HepG2 (cell line): ENCODE results near the gene DHFR2. TPM values are rescaled to one million over a fixed set of nuclear protein-coding genes. Genes with fewer than 3 reads are reported as not detected.

Experiments
- ATAC-seq: fragments of 200-7000 bp; cut with Tn5 transposase; 3 replicates; pipeline ENCODE4 v1.9.1; 2020; ENCODE audit warnings: mild to moderate bottlenecking, moderate library complexity
- BruUV-seq: library from RNA; stranded (reverse); fragments of 400-500 nt; replicated peaks from 2 replicates; lab custom pipeline; 2021; lab: Mats Ljungman, UMichigan
- CTCF ChIA-PET: fragments of 300-600 bp; formaldehyde crosslinking; extraction: SDS; loops from one replicate; lab custom pipeline; 2021; ENCODE audit warnings: low total read pairs, inconsistent platforms, low intra/inter-chr PET ratio; lab: Yijun Ruan, JAX
- POLR2A ChIA-PET: fragments of 350-600 bp; sonication (Branson Sonifier 250); formaldehyde crosslinking; loops from one replicate; lab custom pipeline; 2020; ENCODE audit warnings: antibody characterized with exemption, inconsistent platforms; lab: Yijun Ruan, JAX
- DNase-seq: peaks from one replicate; pipeline ENCODE4 v3.0.0-alpha.2; 2015; ENCODE audit warnings: low spot score
- FAIRE-seq: peaks from 3 replicates; lab custom pipeline; 2011; peaks lifted over from hg19 to GRCh38; lab: Jason Lieb, UNC
- H2AFZ ChIP-seq: one replicate; pipeline ENCODE4 v1.6.1; 2011; ENCODE audit warnings: low read length, inconsistent platforms
- H3K27ac ChIP-seq: fragments of 300-600 bp; 3 replicates; pipeline ENCODE4 v1.8.0; 2011; ENCODE audit warnings: mixed run types, mild to moderate bottlenecking, mixed read lengths, low read length, inconsistent platforms; ENCODE audit not compliant: insufficient read depth; ENCODE audit errors: extremely low read length
- H3K27me3 ChIP-seq, 2 experiments: fragments of 200-600 bp in 1 of 2; 2 replicates in 1 of 2; 3 replicates in 1 of 2; pipeline versions ENCODE4 v1.6.0 to v1.8.0; 2011; ENCODE audit warnings: low read length in 2 of 2, mild to moderate bottlenecking in 2 of 2, moderate library complexity in 2 of 2, inconsistent platforms in 1 of 2; ENCODE audit not compliant: insufficient read depth in 2 of 2, control insufficient read depth in 1 of 2
- H3K36me3 ChIP-seq, 2 experiments: fragments of 200-600 bp in 1 of 2; replicated peaks in 1 of 2; 2 replicates in 1 of 2; 3 replicates in 1 of 2; pipeline versions ENCODE4 v1.5.1 to v1.8.0; 2011; ENCODE audit warnings: low read length in 2 of 2, inconsistent platforms in 1 of 2; ENCODE audit not compliant: insufficient read depth in 2 of 2, control insufficient read depth in 1 of 2
- H3K4me1 ChIP-seq: 2 replicates; pipeline ENCODE4 v1.5.1; 2012; ENCODE audit warnings: low read length, inconsistent platforms; ENCODE audit not compliant: insufficient read depth
- H3K4me2 ChIP-seq: 2 replicates; pipeline ENCODE4 v1.6.0; 2011; ENCODE audit warnings: low read depth, low read length, inconsistent platforms
- H3K4me3 ChIP-seq, 3 experiments: fragments of 200-600 bp in 1 of 3; sonication (generic), shearing (Covaris generic) in 1 of 3; replicated peaks in 1 of 3; 2 replicates each; pipeline ENCODE4 v1.5.1; 2011 to 2016; ENCODE audit warnings: low read length in 3 of 3, inconsistent platforms in 2 of 3, low read depth in 2 of 3, mild to moderate bottlenecking in 2 of 3, control low read depth in 1 of 3, mixed read lengths in 1 of 3; ENCODE audit not compliant: insufficient read depth in 1 of 3
- H3K79me2 ChIP-seq: one replicate; pipeline ENCODE4 v1.6.1; 2011; ENCODE audit warnings: low read length, inconsistent platforms; ENCODE audit not compliant: insufficient read depth
- H3K9ac ChIP-seq: 2 replicates; pipeline ENCODE4 v1.6.0; 2011; ENCODE audit warnings: mild to moderate bottlenecking, low read depth, low read length, inconsistent platforms; ENCODE audit not compliant: insufficient read depth
- H3K9me3 ChIP-seq: 2 replicates; pipeline ENCODE4 v1.5.1; 2012; ENCODE audit warnings: mild to moderate bottlenecking, low read length
- H4K20me1 ChIP-seq: 2 replicates; pipeline ENCODE4 v1.6.0; 2011; ENCODE audit warnings: inconsistent platforms, mild to moderate bottlenecking, low read length, moderate library complexity; ENCODE audit not compliant: insufficient read depth
- ETV5 ChIP-seq: IDR thresholded peaks from 2 replicates; pipeline ENCODE4 v1.6.1; 2018; ENCODE audit warnings: missing biosample characterization, missing genetic modification reagents, inconsistent platforms, borderline replicate concordance
- LCORL ChIP-seq, 2 experiments: fragments of 450-650 bp in 1 of 2; sonication (generic) in 1 of 2; formaldehyde crosslinking in 1 of 2; IDR thresholded peaks; 2 replicates each; pipeline versions ENCODE4 v1.5.0 to v1.6.1; 2017 to 2020; ENCODE audit warnings: antibody characterized with exemption in 1 of 2, missing genetic modification reagents in 1 of 2
- MED1 ChIP-seq: sonication (generic); formaldehyde crosslinking; IDR thresholded peaks from 2 replicates; pipeline ENCODE4 v1.4.0; 2020; ENCODE audit warnings: missing genetic modification reagents
- RXRB ChIP-seq: IDR thresholded peaks from 2 replicates; pipeline ENCODE4 v1.6.1; 2016; ENCODE audit warnings: borderline replicate concordance, missing genetic modification reagents, missing compliant biosample characterization
- SETDB1 ChIP-seq: sonication (generic); formaldehyde crosslinking; IDR thresholded peaks from 2 replicates; pipeline ENCODE4 v1.5.1; 2020; ENCODE audit warnings: missing genetic modification reagents, mild to moderate bottlenecking, borderline replicate concordance
- WIZ ChIP-seq: sonication (generic); formaldehyde crosslinking; IDR thresholded peaks from 2 replicates; pipeline ENCODE4 v1.5.1; 2020; ENCODE audit warnings: mild to moderate bottlenecking, missing genetic modification reagents
- ZFP37 ChIP-seq: sonication (generic); formaldehyde crosslinking; IDR thresholded peaks from 2 replicates; pipeline ENCODE4 v1.4.0; 2020; ENCODE audit warnings: missing genetic modification reagents, borderline replicate concordance
- WGBS: methylation state at CpG from one replicate; pipeline ENCODE4 v1.1.6; 2017; ENCODE audit warnings: low lambda C conversion rate; 5-methylcytosine and 5-hydroxymethylcytosine counted together
- in situ Hi-C: cut with HindIII; loops from 2 replicates; pipeline ENCODE4 v1.10.0; 2017; ENCODE audit warnings: low pct_unique_long_range_greater_than_20kb; ENCODE audit not compliant: extremely low pct_ligation_motif_present
- intact Hi-C: fragments of 100-400 bp; cut with micrococcal nuclease; formaldehyde crosslinking; loops from one replicate; pipeline ENCODE4 v1.10.0; 2022; ENCODE audit not compliant: unreplicated experiment
- polyA plus RNA-seq, 8 experiments: library from polyadenylated mRNA; depleted of rRNA in 3 of 8; stranded (reverse) in 7 of 8; unstranded in 1 of 8; fragments of >200 nt; fragmentation: Illumina TruSeq in 4 of 8; extraction: Trizol in 4 of 8; gene quantifications; 2 replicates each; pipeline versions ENCODE4 v1.2.1 to v1.2.3, GENCODE V29; 2011 to 2016; ENCODE audit warnings: low read depth in 4 of 8, missing spikeins in 1 of 8, mixed read lengths in 1 of 8; ENCODE audit not compliant: insufficient read depth in 1 of 8
- total RNA-seq, 5 experiments: library from RNA; depleted of rRNA; stranded (reverse); fragments of >200 nt; fragmentation: Illumina TruSeq; extraction: Trizol; gene quantifications; 2 replicates each; pipeline ENCODE4 v1.2.3, GENCODE V29; 2016; ENCODE audit warnings: low read depth in 1 of 5
- TF ChIP-seq, protein P1 (sequence below): sonication (generic); formaldehyde crosslinking; IDR thresholded peaks from 2 replicates; pipeline ENCODE4 v1.5.0; 2020; ENCODE audit warnings: mild to moderate bottlenecking, missing genetic modification reagents
- TF ChIP-seq, protein P2 (sequence below): IDR thresholded peaks from 2 replicates; pipeline ENCODE4 v1.6.1; 2016; ENCODE audit warnings: low read depth
- TF ChIP-seq, protein P3 (sequence below): IDR thresholded peaks from 2 replicates; pipeline ENCODE4 v1.6.1; 2018; ENCODE audit warnings: missing genetic modification reagents, mild to moderate bottlenecking, missing compliant biosample characterization

DHFR2 gene
- total and polyA plus RNA-seq, 2 of the 13 experiments (the other 11 are each of a cell fraction or from before 2014, with no cell fraction given) = 1.4 to 4.6 TPM

DNA sequence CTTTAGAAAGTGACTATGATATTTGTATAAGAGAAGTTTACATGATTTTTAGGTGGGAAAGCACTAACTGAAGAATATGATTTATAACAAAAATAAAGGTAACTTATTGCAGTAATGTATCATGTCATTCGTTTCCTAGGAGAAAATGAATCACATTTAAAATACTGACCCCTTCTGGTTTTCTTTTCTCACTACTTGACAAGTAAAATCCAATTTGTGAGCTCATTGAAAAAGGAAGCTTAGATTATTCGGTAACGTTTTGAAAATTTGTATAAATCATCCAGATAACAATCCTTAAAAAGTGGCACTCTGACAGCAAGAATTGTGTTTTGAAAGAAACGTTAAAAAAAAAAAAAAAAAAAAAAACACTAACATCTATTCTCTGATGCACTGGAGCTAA lies 39.1 kb upstream of the DHFR2 start:
- H4K20me1 ChIP-seq = no peaks in the 10 kb centered on the region
- intact Hi-C loops = no loop called here
- no peak for FAIRE-seq
- H3K27ac ChIP-seq = no peak overlapping the region
- H3K27me3 ChIP-seq = no peaks in the 10 kb centered on the region
- 75% methylated on average over 4 of the region's 4 CpGs for WGBS
- no peak for DNase-seq
- POLR2A ChIA-PET = interaction anchor here (0.9 kb wide), 1 partner anchor 33 kb away, joined by 6 read pairs; no protein-coding TSS in a partner anchor
- CTCF ChIA-PET = no interaction called here
- H3K9me3 ChIP-seq = no peaks in the 10 kb centered on the region
- H3K9ac ChIP-seq = no peak overlapping the region
- in situ Hi-C loops = no loop called here
- no peak overlapping the region for H3K4me3 ChIP-seq
- no peak for ATAC-seq
- H2AFZ ChIP-seq = no peak overlapping the region
- no peak overlapping the region for H3K4me2 ChIP-seq
- BruUV-seq = no TSS peak
- TF ChIP-seq WIZ = no peak
- TF ChIP-seq MED1 (CRISPR knock-in tag) = no peak
- TF ChIP-seq, protein P1, sequence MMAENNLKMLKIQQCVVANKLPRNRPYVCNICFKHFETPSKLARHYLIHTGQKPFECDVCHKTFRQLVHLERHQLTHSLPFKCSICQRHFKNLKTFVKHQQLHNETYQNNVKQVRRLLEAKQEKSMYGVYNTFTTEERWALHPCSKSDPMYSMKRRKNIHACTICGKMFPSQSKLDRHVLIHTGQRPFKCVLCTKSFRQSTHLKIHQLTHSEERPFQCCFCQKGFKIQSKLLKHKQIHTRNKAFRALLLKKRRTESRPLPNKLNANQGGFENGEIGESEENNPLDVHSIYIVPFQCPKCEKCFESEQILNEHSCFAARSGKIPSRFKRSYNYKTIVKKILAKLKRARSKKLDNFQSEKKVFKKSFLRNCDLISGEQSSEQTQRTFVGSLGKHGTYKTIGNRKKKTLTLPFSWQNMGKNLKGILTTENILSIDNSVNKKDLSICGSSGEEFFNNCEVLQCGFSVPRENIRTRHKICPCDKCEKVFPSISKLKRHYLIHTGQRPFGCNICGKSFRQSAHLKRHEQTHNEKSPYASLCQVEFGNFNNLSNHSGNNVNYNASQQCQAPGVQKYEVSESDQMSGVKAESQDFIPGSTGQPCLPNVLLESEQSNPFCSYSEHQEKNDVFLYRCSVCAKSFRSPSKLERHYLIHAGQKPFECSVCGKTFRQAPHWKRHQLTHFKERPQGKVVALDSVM (CRISPR knock-in tag) = no peak
- no peaks in the 10 kb centered on the region for H3K4me1 ChIP-seq
- no peaks in the 10 kb centered on the region for H3K79me2 ChIP-seq
- H3K36me3 ChIP-seq = peaks cover 0 to 7% of the 10 kb centered on the region in 2 experiments; a peak in 2 of 5 replicates

DNA sequence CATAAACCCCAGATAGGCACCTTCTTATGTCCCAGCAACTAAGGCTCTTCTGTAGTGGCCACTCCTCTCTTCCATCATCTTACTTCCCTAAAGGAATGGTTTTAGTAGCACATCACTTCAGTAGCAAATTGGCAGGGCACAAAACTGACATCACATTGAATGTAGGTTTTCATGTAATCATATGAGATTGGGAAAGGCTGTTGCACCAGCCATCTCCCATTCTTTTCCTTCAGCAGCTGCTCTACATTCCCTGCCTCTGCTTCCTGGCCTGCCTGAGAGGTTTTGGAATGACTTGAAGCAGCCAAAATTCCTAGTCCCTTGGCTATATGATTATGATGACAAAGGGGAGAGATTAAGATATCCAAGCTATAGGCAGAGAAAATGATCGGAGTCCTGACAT lies 36.6 kb upstream of the DHFR2 start:
- BruUV-seq = no TSS peak
- Histone ChIP-seq H3K4me2 (no peak overlapping the region), H3K36me3 (peaks cover 0 to 14% of the 10 kb centered on the region in 2 experiments; a peak in 3 of 5 replicates), H3K4me3 (no peak overlapping the region), H3K27me3 (no peaks in the 10 kb centered on the region), H3K9ac (no peak overlapping the region), H3K9me3 (no peaks in the 10 kb centered on the region), H4K20me1 (no peaks in the 10 kb centered on the region), H3K27ac (no peak overlapping the region), H2AFZ (no peak overlapping the region), H3K79me2 (no peaks in the 10 kb centered on the region), H3K4me1 (no peaks in the 10 kb centered on the region)
- ChIA-PET POLR2A (no interaction called here), CTCF (no interaction called here)
- FAIRE-seq (no peak), DNase-seq (no peak), ATAC-seq (no peak)
- intact Hi-C loops (no loop called here), in situ Hi-C loops (no loop called here)
- WGBS = 100% methylated on average over 1 of the region's 1 CpG
- no peak for TF ChIP-seq SETDB1 (CRISPR knock-in tag)
- no peak for TF ChIP-seq RXRB (CRISPR knock-in tag)
- no peak for TF ChIP-seq ZFP37 (CRISPR knock-in tag)
- TF ChIP-seq, protein P2, sequence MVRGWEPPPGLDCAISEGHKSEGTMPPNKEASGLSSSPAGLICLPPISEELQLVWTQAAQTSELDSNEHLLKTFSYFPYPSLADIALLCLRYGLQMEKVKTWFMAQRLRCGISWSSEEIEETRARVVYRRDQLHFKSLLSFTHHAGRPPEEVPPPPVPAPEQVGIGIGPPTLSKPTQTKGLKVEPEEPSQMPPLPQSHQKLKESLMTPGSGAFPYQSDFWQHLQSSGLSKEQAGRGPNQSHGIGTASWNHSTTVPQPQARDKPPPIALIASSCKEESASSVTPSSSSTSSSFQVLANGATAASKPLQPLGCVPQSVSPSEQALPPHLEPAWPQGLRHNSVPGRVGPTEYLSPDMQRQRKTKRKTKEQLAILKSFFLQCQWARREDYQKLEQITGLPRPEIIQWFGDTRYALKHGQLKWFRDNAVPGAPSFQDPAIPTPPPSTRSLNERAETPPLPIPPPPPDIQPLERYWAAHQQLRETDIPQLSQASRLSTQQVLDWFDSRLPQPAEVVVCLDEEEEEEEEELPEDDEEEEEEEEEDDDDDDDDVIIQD (CRISPR knock-in tag) = no peak
- TF ChIP-seq, protein P3, sequence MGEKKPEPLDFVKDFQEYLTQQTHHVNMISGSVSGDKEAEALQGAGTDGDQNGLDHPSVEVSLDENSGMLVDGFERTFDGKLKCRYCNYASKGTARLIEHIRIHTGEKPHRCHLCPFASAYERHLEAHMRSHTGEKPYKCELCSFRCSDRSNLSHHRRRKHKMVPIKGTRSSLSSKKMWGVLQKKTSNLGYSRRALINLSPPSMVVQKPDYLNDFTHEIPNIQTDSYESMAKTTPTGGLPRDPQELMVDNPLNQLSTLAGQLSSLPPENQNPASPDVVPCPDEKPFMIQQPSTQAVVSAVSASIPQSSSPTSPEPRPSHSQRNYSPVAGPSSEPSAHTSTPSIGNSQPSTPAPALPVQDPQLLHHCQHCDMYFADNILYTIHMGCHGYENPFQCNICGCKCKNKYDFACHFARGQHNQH = no peak
- TF ChIP-seq ETV5 (CRISPR knock-in tag) = no peak
- TF ChIP-seq LCORL (IDR thresholded peaks at IDR 0.05) = no peak
- TF ChIP-seq LCORL (CRISPR knock-in tag; IDR thresholded peaks at IDR 0.05) = no peak
